ENCODE measurements around the gene SFTPA1. TPM values are rescaled to one million over a fixed set of nuclear protein-coding genes. Genes with fewer than 3 reads are reported as not detected.
"Not testable (repeated sequence)": the region's sequence is repeated elsewhere in the genome, so short reads cannot be mapped to it uniquely, and the experiment has no call there.

SFTPA1 gene
- total RNA-seq, 2 experiments from 2014 or later: not detected

DNA sequence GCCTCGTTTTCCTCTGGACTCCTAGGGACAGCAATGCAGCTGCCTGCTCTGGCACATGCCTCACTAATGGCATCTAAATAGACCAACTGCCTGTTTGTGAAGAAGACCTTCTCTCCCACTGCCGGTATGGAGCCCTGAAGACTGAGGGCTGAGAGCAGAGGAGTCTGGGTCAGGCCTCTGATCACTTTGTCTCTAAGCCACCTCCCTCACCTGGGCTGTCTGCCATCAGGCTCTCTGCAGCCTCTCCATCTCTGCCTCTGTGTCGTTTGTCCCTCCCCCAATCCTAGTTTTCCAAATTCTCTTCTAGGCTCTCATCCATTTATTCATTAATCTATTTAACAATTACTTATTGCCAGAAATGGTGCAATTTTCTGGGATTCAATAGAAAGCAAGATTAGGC lies 15.2 kb upstream of the SFTPA1 start:
- no peaks in the 10 kb centered on the region for H3K4me1 ChIP-seq (ENCODE audit: insufficient read depth, low read length)
- H3K9me3 ChIP-seq (ENCODE audit: control insufficient read depth in 1 of 2, insufficient read depth in 1 of 2, low read length in 2 of 2): peaks cover 0 to 13% of the 10 kb centered on the region in 2 experiments
- Mint-ChIP-seq H3K27ac (no peak overlapping the region), H3K4me1 (ENCODE audit: low read depth) (no peaks in the 10 kb centered on the region), H3K36me3 (ENCODE audit: low read depth) (no peaks in the 10 kb centered on the region), H3K27me3 (peaks cover 30% of the 10 kb centered on the region), H3K9me3 (peaks cover 17% of the 10 kb centered on the region), H3K4me3 (no peak overlapping the region)
- DNase-seq (no peak), ATAC-seq (ENCODE audit: poor library complexity) (no peak)
- TF ChIP-seq, protein P1, sequence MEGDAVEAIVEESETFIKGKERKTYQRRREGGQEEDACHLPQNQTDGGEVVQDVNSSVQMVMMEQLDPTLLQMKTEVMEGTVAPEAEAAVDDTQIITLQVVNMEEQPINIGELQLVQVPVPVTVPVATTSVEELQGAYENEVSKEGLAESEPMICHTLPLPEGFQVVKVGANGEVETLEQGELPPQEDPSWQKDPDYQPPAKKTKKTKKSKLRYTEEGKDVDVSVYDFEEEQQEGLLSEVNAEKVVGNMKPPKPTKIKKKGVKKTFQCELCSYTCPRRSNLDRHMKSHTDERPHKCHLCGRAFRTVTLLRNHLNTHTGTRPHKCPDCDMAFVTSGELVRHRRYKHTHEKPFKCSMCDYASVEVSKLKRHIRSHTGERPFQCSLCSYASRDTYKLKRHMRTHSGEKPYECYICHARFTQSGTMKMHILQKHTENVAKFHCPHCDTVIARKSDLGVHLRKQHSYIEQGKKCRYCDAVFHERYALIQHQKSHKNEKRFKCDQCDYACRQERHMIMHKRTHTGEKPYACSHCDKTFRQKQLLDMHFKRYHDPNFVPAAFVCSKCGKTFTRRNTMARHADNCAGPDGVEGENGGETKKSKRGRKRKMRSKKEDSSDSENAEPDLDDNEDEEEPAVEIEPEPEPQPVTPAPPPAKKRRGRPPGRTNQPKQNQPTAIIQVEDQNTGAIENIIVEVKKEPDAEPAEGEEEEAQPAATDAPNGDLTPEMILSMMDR (IDR thresholded peaks at IDR 0.05): no peak
- no peak overlapping the region for H3K27ac ChIP-seq (ENCODE audit: low read depth in 1 of 2, low read length in 2 of 2)
- intact Hi-C loops (cut with DNase I, micrococcal nuclease): no loop called here
- no peaks in the 10 kb centered on the region for H3K27me3 ChIP-seq (ENCODE audit: control insufficient read depth in 1 of 2, insufficient read depth in 2 of 2, low read length in 2 of 2)
- POLR2A ChIA-PET: no interaction called here
- CTCF ChIA-PET: no interaction called here
- H3K4me3 ChIP-seq (ENCODE audit: low read length): no peak overlapping the region
- no peaks in the 10 kb centered on the region for H3K36me3 ChIP-seq (ENCODE audit: insufficient read depth, low read length)

DNA sequence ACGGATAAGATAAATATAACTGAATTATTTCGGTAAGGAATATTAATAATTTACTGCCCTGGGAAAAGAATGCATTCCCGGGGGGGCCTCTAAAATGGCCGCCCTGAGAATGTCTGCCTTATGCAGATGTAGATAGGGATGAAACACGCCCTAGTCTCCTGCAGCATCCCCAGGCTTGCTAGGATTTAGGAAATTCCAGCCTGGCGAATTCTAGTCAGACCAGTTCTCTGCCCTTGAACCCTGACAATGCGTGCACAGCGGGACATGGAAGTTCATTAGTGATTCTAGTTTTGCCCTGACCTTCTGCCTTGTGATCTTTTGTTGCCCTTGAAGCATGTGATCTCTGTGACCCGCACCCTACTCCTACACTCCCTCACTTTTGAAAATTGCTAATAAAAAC lies 11.1 kb upstream of the SFTPA1 start:
- POLR2A ChIA-PET; CTCF ChIA-PET; H3K36me3 Mint-ChIP-seq (ENCODE audit: low read depth); H3K4me3 ChIP-seq (ENCODE audit: low read length); H3K4me1 Mint-ChIP-seq (ENCODE audit: low read depth); H3K27me3 ChIP-seq (ENCODE audit: control insufficient read depth in 1 of 2, insufficient read depth in 2 of 2, low read length in 2 of 2); H3K4me3 Mint-ChIP-seq; H3K27ac ChIP-seq (ENCODE audit: low read depth in 1 of 2, low read length in 2 of 2); H3K36me3 ChIP-seq (ENCODE audit: insufficient read depth, low read length); ATAC-seq (ENCODE audit: poor library complexity); DNase-seq; H3K4me1 ChIP-seq (ENCODE audit: insufficient read depth, low read length); H3K27ac Mint-ChIP-seq: not testable (repeated sequence)
- Mint-ChIP-seq H3K27me3 (peaks cover 14% of the 10 kb centered on the region), H3K9me3 (peaks cover 17% of the 10 kb centered on the region)
- intact Hi-C loops (cut with DNase I, micrococcal nuclease): loop anchor here in 1 of 2 experiments (5.0 kb wide), 1 partner anchor 1093 kb away; no protein-coding TSS in a partner anchor
- H3K9me3 ChIP-seq (ENCODE audit: control insufficient read depth in 1 of 2, insufficient read depth in 1 of 2, low read length in 2 of 2): peaks cover 0 to 13% of the 10 kb centered on the region in 2 experiments

DNA sequence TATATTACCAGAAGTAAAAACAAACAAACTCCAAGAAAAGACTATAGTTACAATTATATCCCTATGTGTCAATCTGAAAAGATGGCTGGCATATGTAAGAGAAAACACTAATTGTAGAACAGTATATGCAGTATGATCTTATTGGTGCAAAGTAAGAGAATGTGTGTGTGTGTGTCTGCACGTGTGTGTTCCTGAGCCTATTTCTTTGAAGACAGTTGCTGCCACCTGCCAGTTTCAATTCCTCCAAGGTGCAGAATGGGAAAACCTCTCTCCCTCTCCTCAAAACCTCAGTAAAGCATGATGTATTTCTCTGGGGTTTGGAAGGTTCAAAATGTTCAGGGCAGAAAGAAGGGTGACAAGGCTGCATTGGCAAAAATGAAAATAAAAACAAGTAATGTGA lies 8.8 kb upstream of the SFTPA1 start:
- POLR2A ChIA-PET: no interaction called here
- H3K27ac Mint-ChIP-seq: no peak overlapping the region
- no peak for ATAC-seq (ENCODE audit: poor library complexity)
- H3K36me3 Mint-ChIP-seq (ENCODE audit: low read depth): no peaks in the 10 kb centered on the region
- Histone ChIP-seq H3K9me3 (ENCODE audit: control insufficient read depth in 1 of 2, insufficient read depth in 1 of 2, low read length in 2 of 2) (peaks cover 0 to 13% of the 10 kb centered on the region in 2 experiments), H3K4me1 (ENCODE audit: insufficient read depth, low read length) (no peaks in the 10 kb centered on the region), H3K36me3 (ENCODE audit: insufficient read depth, low read length) (no peaks in the 10 kb centered on the region), H3K4me3 (ENCODE audit: low read length) (no peak overlapping the region), H3K27me3 (ENCODE audit: control insufficient read depth in 1 of 2, insufficient read depth in 2 of 2, low read length in 2 of 2) (no peaks in the 10 kb centered on the region), H3K27ac (ENCODE audit: low read depth in 1 of 2, low read length in 2 of 2) (no peak overlapping the region)
- intact Hi-C loops (cut with DNase I, micrococcal nuclease): loop anchor here in 1 of 2 experiments (5.0 kb wide), 1 partner anchor 1090 kb away; no protein-coding TSS in a partner anchor
- H3K9me3 Mint-ChIP-seq: peaks cover 17% of the 10 kb centered on the region
- H3K27me3 Mint-ChIP-seq: peaks cover 10% of the 10 kb centered on the region
- TF ChIP-seq, protein P1 (IDR thresholded peaks at IDR 0.05): no peak
- H3K4me3 Mint-ChIP-seq: no peak overlapping the region
- H3K4me1 Mint-ChIP-seq (ENCODE audit: low read depth): no peaks in the 10 kb centered on the region
- CTCF ChIA-PET: no interaction called here
- DNase-seq: no peak

- no peaks in the 10 kb centered on the region for H3K36me3 Mint-ChIP-seq (ENCODE audit: low read depth)
- Histone ChIP-seq H3K27ac (ENCODE audit: low read depth in 1 of 2, low read length in 2 of 2) (no peak overlapping the region), H3K9me3 (ENCODE audit: control insufficient read depth in 1 of 2, insufficient read depth in 1 of 2, low read length in 2 of 2) (peaks cover 0 to 8% of the 10 kb centered on the region in 2 experiments), H3K27me3 (ENCODE audit: control insufficient read depth in 1 of 2, insufficient read depth in 2 of 2, low read length in 2 of 2) (no peaks in the 10 kb centered on the region), H3K4me3 (ENCODE audit: low read length) (no peak overlapping the region), H3K36me3 (ENCODE audit: insufficient read depth, low read length) (no peaks in the 10 kb centered on the region), H3K4me1 (ENCODE audit: insufficient read depth, low read length) (no peaks in the 10 kb centered on the region)
- intact Hi-C loops (cut with DNase I, micrococcal nuclease): loop anchor here in 1 of 2 experiments (5.0 kb wide), 1 partner anchor 1089 kb away; no protein-coding TSS in a partner anchor
- H3K4me3 Mint-ChIP-seq: no peak overlapping the region
- H3K27me3 Mint-ChIP-seq: peaks cover 10% of the 10 kb centered on the region
- TF ChIP-seq, protein P1 (IDR thresholded peaks at IDR 0.05): no peak
- ChIA-PET POLR2A (no interaction called here), CTCF (no interaction called here)
- DNase-seq (no peak), ATAC-seq (ENCODE audit: poor library complexity) (no peak)
- no peaks in the 10 kb centered on the region for H3K4me1 Mint-ChIP-seq (ENCODE audit: low read depth)
- H3K9me3 Mint-ChIP-seq: peaks cover 9% of the 10 kb centered on the region
- no peak overlapping the region for H3K27ac Mint-ChIP-seq
Measured at GRCh38 chr10:79602953-79603352, 7.8 kb upstream of the SFTPA1 start.

Measured in CD4-positive, alpha-beta T cell (primary cell).